Activated naive CD8-positive, alpha-beta T cell treated with anti-CD3 and anti-CD28 coated beads, Interleukin-2, amount 10 ng/mL, durations not matched to agents 7 days and 5 days (primary cell): ENCODE results near the gene USP49. TPM values are rescaled to one million over a fixed set of nuclear protein-coding genes. Genes with fewer than 3 reads are reported as not detected.
"Not testable (repeated sequence)": the region's sequence is repeated elsewhere in the genome, so short reads cannot be mapped to it uniquely, and the experiment has no call there.

Experiments used
- ATAC-seq: fragments of 150-1000 bp; cut with Tn5 transposase; one replicate; pipeline ENCODE4 v1.10.0; 2021; ENCODE audit warnings: low read depth, moderate library complexity
- POLR2A ChIA-PET: fragments of 350-600 bp; sonication (Branson Sonifier 250); formaldehyde crosslinking; loops from one replicate; lab custom pipeline; 2021; ENCODE audit warnings: antibody characterized with exemption; lab: Charles Lee
- DNase-seq: peaks from one replicate; pipeline ENCODE4 v3.0.0; 2021
- H3K27ac Mint-ChIP-seq: one replicate; pipeline ENCODE4 v1.8.0; 2022; ENCODE audit warnings: mild to moderate bottlenecking, mixed read lengths
- H3K27me3 Mint-ChIP-seq: one replicate; pipeline ENCODE4 v1.8.0; 2022; ENCODE audit warnings: mild to moderate bottlenecking, moderate library complexity, mixed read lengths
- H3K36me3 Mint-ChIP-seq: one replicate; pipeline ENCODE4 v1.8.0; 2021; ENCODE audit warnings: mild to moderate bottlenecking, mixed read lengths
- H3K4me1 Mint-ChIP-seq: one replicate; pipeline ENCODE4 v1.8.0; 2021; ENCODE audit warnings: mixed read lengths
- H3K4me3 Mint-ChIP-seq: one replicate; pipeline ENCODE4 v1.8.0; 2022; ENCODE audit warnings: mild to moderate bottlenecking, moderate library complexity, mixed read lengths
- H3K9me3 Mint-ChIP-seq: one replicate; pipeline ENCODE4 v1.8.0; 2021; ENCODE audit warnings: mixed read lengths
- total RNA-seq, 2 experiments: library from RNA; stranded (reverse); gene quantifications; one replicate each; pipeline ENCODE4 v1.2.3, GENCODE V29; 2021

USP49 gene
- total RNA-seq, 2 experiments from 2014 or later, result 5.8 to 6.9 TPM

DNA sequence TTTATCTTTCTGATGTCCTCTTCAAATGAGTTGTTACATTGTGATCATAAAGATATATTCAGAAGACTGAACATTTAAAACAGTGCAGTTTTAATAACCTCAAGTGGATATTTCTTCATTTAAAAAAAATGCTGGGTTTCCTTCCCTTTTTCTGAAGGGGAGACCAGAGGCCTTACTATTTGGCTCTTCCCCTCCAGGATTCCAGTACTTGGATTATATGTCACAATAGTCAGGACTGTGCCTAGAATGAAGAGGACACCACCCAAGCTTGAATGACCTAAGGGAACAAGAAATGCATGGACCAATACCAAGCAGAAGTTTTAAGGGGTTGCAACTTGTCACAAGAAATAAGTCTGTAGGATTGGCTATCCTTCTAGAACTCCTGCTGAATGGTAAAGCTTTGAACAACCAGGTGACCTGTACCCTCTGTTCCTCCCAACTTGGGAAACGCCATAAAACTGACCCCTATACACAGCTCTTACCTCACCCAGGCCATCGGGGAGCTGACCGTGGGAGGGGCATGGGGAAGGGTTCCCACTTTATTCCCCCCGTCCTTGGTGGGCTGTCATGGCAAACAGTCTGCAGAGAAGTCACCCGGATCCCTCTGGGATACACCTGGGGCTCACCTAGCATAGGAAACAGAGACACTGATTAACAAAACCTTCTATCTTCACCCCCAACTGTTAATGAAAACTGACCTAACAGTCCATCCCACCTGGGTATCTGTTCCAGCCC lies 117.5 kb downstream of the USP49 start:
- H3K27ac Mint-ChIP-seq, result peak overlapping the region; percentile 24
- no peak overlapping the region for H3K4me3 Mint-ChIP-seq
- peaks cover 16% of the 10 kb centered on the region for H3K27me3 Mint-ChIP-seq
- DNase-seq (no peak), ATAC-seq (no peak)
- H3K36me3 Mint-ChIP-seq, result no peaks in the 10 kb centered on the region
- POLR2A ChIA-PET, result interaction anchor here (1.7 kb wide), 1 partner anchor 44 kb away, joined by 7 read pairs; no protein-coding TSS in a partner anchor
- H3K4me1 Mint-ChIP-seq, result peaks cover 11% of the 10 kb centered on the region
- no peaks in the 10 kb centered on the region for H3K9me3 Mint-ChIP-seq

DNA sequence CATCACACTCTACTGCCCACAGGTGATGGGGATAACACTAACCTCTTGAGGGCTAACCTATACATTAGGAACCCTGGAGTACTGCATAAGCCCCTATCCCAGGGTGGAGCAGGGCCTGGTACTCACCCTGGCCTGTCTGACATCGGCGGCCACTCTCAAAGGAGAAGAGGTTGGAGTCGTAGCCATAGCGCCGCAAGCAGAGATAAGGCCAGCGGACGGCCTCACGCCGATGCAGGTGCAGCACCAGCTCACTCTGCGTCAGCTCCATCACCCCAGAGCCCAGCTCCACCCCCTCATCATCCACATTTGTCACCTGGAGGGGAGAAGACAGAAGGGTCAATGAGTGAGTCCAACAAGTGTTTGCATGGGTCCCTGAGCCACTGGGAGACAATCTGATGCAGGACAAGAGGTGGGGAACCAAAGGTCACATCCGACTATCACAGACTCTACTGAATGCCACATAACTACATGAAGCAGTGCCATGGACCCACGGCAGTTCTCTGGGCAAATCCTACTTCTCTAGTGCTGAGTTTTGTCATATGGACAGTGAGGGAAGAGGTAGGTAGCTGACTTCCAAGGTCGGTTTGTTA lies 119.8 kb downstream of the USP49 start:
- POLR2A ChIA-PET, result interaction anchor here (1.0 kb wide), 1 partner anchor 42 kb away, joined by 4 read pairs; no protein-coding TSS in a partner anchor
- no peak overlapping the region for H3K4me3 Mint-ChIP-seq

DNA sequence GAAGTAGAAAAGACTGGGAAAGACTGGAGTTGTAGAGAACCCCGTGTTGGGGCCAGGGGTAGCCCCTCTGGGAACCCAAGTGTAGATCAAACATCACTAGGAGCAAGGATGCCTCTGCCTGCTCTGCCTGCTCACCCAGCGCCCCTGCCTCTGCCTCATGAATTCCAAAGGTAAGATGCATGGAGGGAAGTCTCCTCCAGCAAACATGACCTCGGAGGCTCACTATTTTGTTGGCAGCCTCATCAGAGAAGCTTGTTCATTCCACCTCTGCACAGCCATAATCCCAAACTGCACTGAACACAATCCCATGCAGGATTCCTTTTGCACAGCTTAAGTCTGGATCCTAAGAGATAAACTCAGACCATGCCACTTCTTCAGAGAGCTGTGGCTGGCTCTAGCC lies 120.3 kb downstream of the USP49 start:
- Mint-ChIP-seq H3K4me1 (peaks cover 6% of the 10 kb centered on the region), H3K27me3 (no peaks in the 10 kb centered on the region), H3K27ac (no peak overlapping the region), H3K4me3 (no peak overlapping the region), H3K36me3 (no peaks in the 10 kb centered on the region), H3K9me3 (no peaks in the 10 kb centered on the region)
- DNase-seq (no peak), ATAC-seq (no peak)
- POLR2A ChIA-PET, result no interaction called here

More for the DNA sequence above, 119.8 kb downstream of the USP49 start:
- DNase-seq, result no peak
- Mint-ChIP-seq H3K27ac (no peak overlapping the region), H3K4me1 (peaks cover 6% of the 10 kb centered on the region), H3K9me3 (no peaks in the 10 kb centered on the region), H3K27me3 (no peaks in the 10 kb centered on the region), H3K36me3 (no peaks in the 10 kb centered on the region)
- no peak for ATAC-seq

DNA sequence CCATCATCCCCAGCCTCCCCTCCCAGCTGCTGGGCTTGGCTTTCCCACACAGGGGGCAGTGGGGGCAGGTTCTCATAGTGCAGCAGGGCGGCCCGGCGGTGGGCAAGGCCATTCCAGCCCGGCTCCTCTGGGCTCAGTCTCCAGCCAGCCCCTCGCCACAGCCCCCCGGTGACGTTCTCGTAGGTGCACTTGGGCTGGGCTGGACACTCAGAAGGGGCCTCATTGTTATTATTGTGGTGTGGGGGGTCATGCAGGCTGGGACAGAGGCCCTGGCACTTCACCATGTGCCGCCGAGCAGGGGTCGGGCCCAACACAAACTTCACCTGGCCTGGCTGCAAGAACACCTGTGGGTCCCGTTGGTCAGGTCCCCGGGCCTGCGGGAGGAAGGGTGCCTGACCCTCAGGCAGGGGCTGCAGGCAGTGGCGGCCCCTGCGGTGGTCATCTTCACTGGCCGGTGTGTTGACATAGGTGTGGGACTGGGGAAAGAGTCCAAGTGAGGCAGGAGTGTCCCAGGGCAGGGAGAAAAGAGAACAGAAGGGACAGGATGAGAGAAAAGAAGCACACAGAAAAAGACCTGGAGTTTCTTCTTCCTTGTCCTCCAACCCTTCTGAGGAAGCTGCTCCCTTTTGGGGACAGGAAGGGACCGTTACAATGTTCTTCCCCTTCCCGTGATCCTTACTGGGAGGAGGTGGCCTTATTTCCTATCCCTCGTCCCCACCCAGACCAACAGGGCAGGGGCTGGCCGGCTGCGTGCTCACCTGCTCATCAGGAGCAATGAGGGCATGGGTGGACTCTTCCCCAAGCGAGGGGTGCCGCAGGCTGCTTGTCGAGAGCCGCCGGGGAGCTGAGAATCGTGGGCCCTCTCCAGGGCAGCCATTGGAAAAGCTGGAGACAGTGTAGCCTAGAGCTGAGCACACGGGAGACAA lies 123.9 kb downstream of the USP49 start:
- Mint-ChIP-seq H3K36me3 (no peaks in the 10 kb centered on the region), H3K9me3 (no peaks in the 10 kb centered on the region), H3K4me1 (peaks cover 15% of the 10 kb centered on the region), H3K27me3 (no peaks in the 10 kb centered on the region), H3K27ac (no peak overlapping the region), H3K4me3 (no peak overlapping the region)
- no peak for DNase-seq
- POLR2A ChIA-PET, result no interaction called here
- ATAC-seq, result no peak

DNA sequence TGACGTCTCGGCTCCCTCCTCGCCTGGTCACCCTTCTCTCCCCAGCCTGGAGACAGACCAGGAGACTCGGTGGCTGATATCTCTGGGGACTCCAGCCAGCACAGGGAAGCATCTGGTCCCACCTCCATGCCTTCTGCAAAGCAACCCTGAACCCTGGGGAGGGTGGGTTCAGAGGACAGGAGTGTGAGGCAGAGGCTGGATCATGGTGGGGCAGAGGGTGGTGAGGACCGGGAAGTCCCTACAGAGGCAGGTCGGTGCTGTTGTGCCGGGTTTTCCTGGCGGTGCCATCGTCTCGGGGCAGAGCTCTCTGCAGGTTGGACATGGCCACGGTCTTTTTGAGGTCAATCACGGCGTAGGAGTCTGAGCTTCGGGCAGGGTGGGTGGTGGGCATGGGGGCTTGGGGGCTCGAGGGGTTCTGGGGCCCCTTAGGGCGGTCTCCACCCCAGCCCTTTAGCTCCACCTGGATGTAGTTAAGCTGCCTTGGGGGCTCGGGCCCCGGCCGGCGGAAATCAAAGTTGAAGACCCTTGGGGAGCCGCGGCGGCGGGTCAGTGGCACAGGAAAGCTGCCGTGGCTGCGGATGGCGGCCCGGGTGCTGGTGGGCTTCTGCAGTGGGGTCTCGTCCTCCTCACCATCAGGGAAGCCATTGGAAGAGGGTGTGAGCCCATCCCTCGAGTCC lies 124.7 kb downstream of the USP49 start:
- no peak overlapping the region for H3K4me3 Mint-ChIP-seq
- POLR2A ChIA-PET, result no interaction called here
- H3K27ac Mint-ChIP-seq, result no peak overlapping the region
- DNase-seq, result no peak
- H3K27me3 Mint-ChIP-seq, result no peaks in the 10 kb centered on the region
- H3K4me1 Mint-ChIP-seq, result peaks cover 15% of the 10 kb centered on the region
- H3K9me3 Mint-ChIP-seq, result no peaks in the 10 kb centered on the region
- no peaks in the 10 kb centered on the region for H3K36me3 Mint-ChIP-seq
- no peak for ATAC-seq

DNA sequence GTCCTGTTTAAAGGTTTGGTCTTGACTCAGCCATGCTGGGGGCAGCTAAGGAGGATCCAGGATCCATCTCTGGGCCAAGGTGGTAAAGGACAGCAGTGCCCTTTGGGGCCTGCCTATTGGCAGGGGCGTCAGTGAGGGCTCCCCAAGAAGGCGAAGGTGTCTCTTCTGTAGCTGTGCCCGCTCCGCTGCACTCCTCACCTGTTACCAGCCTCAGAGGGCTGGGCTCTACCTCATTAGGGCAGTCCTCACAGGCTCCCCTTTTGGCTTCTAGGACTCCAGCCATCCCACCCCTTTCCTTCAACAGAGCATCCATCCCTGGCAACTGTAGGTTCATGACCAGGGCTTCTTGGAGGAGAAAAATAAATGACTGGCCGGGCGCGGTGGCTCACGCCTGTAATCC lies 125.8 kb downstream of the USP49 start:
- no peak for ATAC-seq
- no peaks in the 10 kb centered on the region for H3K36me3 Mint-ChIP-seq
- H3K27ac Mint-ChIP-seq, result no peak overlapping the region
- POLR2A ChIA-PET, result interaction anchor here (1.1 to 1.2 kb wide), 2 partner anchors 35 to 49 kb away, joined by 3 to 4 read pairs; no protein-coding TSS in a partner anchor
- no peaks in the 10 kb centered on the region for H3K9me3 Mint-ChIP-seq
- no peak overlapping the region for H3K4me3 Mint-ChIP-seq
- DNase-seq, result no peak
- no peaks in the 10 kb centered on the region for H3K27me3 Mint-ChIP-seq
- H3K4me1 Mint-ChIP-seq, result peaks cover 15% of the 10 kb centered on the region

DNA sequence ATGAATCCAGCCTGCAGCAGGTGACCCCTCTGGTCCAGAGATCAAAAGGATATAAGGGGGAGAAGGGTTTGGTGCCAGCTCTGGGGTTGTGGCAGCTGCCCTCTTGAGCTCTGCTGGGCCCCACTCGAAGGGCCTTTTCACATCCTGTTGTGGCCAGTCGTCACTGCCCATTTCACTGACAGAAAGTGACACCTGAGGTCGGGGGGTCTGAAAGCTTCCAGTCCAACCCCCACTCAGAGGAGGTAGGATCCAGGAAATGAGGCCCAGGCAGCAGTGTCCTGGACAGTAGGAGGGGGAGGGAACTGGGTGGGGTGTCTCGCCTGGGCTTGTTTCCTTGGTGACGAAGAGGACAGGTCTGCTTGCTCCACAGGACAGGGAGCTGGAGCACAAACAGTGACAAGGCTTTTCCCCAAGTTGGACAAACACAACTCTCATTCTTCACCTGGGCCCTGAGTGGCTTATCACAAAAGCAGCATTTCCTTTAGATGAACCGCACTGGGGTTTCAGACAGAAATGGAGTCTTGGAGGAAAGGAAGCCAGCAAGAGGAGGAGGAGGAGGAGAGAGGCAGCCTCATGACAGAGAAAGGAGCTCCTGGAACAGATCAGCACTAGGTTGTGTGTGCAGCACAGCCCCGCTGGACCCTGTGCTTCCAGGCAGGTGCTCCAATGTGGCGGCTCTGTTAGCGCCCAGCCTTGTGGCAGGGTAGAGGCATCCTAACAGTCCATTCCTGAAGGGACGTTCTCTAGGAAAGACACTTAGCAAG lies 126.4 kb downstream of the USP49 start:
- H3K9me3 Mint-ChIP-seq, result no peaks in the 10 kb centered on the region
- peak overlapping the region; percentile 68 for H3K27ac Mint-ChIP-seq
- H3K4me1 Mint-ChIP-seq, result peaks cover 15% of the 10 kb centered on the region
- POLR2A ChIA-PET, result interaction anchor here (0.9 to 1.2 kb wide), 3 partner anchors 34 to 53 kb away, joined by 3 to 4 read pairs (median 3); no protein-coding TSS in a partner anchor
- peak; percentile 63 for ATAC-seq
- H3K27me3 Mint-ChIP-seq, result peaks cover 3% of the 10 kb centered on the region
- H3K4me3 Mint-ChIP-seq, result peak overlapping the region; percentile 45
- no peak for DNase-seq
- no peaks in the 10 kb centered on the region for H3K36me3 Mint-ChIP-seq

DNA sequence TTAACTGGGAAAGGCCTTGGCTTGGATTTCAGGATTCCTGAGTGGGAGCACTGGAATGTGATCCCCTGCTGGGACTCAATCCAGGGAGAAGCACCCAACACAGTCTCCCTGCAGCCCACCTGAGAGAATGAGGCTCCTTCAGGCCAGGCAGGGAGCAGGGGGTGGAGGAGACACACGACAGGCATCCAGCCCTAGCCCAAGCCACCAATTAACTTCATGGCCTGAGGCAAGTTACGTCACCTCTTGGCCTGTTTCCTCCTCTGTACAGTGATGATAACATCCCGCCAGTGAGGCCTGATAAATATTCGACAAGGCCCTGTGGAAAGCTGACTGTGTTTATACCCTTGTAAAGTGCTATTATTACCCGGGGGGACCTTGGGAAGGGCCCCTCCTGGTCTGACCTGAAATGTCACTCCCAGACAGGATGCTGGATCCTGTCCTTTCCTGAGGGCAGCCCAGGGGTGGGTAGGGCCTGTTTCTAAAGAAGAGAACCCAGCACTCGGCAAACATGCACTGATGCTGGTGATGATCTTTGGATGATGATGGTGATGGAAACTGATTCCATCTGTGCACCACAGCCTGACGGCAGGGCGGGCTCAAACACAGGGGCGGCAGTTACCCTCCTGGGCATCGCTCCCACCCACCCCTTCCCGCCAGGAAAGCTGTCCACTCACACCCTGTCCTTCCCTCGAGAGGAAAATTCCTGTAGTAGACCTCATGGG lies 127.9 kb downstream of the USP49 start:
- Mint-ChIP-seq H3K4me1 (peaks cover 15% of the 10 kb centered on the region), H3K4me3 (no peak overlapping the region), H3K9me3 (no peaks in the 10 kb centered on the region), H3K27ac (no peak overlapping the region), H3K27me3 (peaks cover 3% of the 10 kb centered on the region), H3K36me3 (no peaks in the 10 kb centered on the region)
- ATAC-seq, result no peak
- POLR2A ChIA-PET, result no interaction called here
- DNase-seq, result no peak

DNA sequence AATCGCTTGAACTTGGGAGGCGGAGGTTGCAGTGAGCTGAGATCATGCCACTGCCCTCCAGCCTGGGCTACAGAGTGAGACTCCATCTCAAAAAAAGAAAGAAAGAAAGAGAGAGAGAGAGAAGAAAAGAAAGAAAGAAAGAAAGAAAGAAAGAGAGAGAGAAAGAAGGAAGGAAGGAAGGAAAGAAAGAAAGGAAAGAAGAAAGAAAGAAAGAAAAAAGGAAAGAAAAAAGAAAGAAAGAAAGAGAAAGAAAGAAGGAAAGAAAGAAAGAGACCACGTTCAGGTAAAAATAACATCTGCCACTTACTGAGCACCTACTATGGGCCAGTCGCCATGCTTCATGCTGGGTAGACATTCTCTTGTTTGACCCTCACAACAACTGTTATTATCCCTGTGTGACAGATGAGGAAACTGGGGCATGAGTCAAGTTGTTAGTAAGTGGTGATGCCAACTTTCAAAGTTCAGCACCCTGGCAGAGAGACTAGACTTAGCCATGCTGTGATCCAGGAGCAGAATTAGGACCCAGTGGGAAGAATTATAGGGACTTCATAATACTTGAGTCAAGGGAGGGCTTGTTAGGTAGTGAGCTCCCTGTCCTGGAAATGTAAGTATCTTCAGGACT lies 129.0 kb downstream of the USP49 start:
- POLR2A ChIA-PET, ATAC-seq, H3K27ac Mint-ChIP-seq: not testable (repeated sequence)

DNA sequence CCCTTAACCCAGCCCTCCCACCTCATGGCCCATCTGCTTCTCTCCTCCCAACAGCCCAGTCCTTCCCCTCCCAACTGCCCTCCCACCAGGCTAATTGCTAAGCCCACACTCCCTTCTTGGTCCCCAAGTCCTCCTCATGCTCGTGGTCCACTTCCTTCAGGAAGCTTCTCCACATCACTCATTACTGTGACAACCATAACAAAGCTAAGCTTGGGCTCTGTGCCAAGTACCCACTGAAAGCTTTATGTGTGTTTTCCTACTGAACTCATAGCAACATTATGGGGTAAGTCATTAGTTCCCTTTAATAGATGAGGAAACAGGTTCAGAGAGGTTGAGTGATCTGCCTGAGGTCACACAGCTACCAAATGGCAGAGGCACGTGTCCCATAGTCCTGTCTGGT lies 131.7 kb downstream of the USP49 start:
- H3K4me3 Mint-ChIP-seq, result no peak overlapping the region
- no peaks in the 10 kb centered on the region for H3K36me3 Mint-ChIP-seq
- DNase-seq (no peak), ATAC-seq (no peak)
- H3K4me1 Mint-ChIP-seq, result peaks cover 7% of the 10 kb centered on the region
- no peak overlapping the region for H3K27ac Mint-ChIP-seq
- POLR2A ChIA-PET, result no interaction called here
- H3K9me3 Mint-ChIP-seq, result no peaks in the 10 kb centered on the region
- H3K27me3 Mint-ChIP-seq, result peaks cover 3% of the 10 kb centered on the region

More for the DNA sequence above, 129.0 kb downstream of the USP49 start:
- not testable (repeated sequence) for H3K9me3 Mint-ChIP-seq, H3K27me3 Mint-ChIP-seq, H3K36me3 Mint-ChIP-seq, H3K4me3 Mint-ChIP-seq, DNase-seq
- peaks cover 15% of the 10 kb centered on the region for H3K4me1 Mint-ChIP-seq

DNA sequence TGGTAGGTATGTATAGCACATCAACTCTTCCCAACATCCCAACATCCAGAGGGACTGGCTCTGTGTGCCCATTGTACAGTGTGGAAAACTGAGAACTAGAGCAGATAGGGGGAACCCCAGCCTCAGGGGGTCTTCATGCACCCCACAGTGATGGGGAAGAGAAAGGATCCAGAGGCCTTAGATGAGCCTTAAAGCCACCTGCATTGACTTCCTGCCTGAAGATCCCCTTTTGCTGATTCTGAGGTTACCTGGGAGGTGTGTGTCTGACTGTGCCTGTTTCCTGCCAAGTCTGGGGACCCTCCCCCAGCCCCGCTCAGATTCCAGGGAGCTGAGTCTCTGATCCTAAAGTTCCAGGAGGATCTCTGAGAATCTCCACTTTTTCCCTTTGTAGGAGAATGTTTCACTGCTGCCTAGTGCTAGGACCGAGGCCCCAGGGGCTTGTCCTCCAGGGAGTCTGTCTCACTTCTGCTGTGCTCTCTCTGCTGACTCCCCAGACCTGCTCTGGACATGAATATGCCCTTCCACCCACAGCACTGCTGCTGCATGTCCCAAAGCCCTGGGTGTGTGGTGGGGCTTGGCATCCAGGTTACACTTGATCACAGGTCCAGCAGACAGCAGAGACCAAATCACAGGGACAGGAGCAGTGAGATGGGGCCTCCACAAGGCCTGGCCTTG lies 135.1 kb downstream of the USP49 start:
- H3K4me1 Mint-ChIP-seq, result peaks cover 7% of the 10 kb centered on the region
- peaks cover 5% of the 10 kb centered on the region for H3K27me3 Mint-ChIP-seq
- no peaks in the 10 kb centered on the region for H3K36me3 Mint-ChIP-seq
- H3K27ac Mint-ChIP-seq, result no peak overlapping the region
- H3K4me3 Mint-ChIP-seq, result no peak overlapping the region
- no peak for DNase-seq
- POLR2A ChIA-PET, result no interaction called here
- H3K9me3 Mint-ChIP-seq, result no peaks in the 10 kb centered on the region
- no peak for ATAC-seq
